MM.1S (cell line): ENCODE data around the gene SNX11.

ENCODE experiments used
- EZH2 ChIP-seq: fragments of 300-600 bp; sonication (generic); optimal IDR thresholded peaks from 2 replicates; pipeline ENCODE3; 2017; ENCODE audit warnings: low read depth, mild to moderate bottlenecking, antibody characterized with exemption, low read length, mixed read lengths
- EZH2phosphoT487 ChIP-seq: fragments of 300-600 bp; sonication (generic); IDR thresholded peaks from 2 replicates; pipeline ENCODE4 v1.6.1; 2018; ENCODE audit warnings: antibody characterized with exemption, low read length
- TF ChIP-seq, protein P1 (sequence below): fragments of 300-600 bp; sonication (generic); IDR thresholded peaks from 2 replicates; pipeline ENCODE4 v1.5.1; 2016; ENCODE audit warnings: antibody characterized with exemption, low read length, mixed read lengths

DNA sequence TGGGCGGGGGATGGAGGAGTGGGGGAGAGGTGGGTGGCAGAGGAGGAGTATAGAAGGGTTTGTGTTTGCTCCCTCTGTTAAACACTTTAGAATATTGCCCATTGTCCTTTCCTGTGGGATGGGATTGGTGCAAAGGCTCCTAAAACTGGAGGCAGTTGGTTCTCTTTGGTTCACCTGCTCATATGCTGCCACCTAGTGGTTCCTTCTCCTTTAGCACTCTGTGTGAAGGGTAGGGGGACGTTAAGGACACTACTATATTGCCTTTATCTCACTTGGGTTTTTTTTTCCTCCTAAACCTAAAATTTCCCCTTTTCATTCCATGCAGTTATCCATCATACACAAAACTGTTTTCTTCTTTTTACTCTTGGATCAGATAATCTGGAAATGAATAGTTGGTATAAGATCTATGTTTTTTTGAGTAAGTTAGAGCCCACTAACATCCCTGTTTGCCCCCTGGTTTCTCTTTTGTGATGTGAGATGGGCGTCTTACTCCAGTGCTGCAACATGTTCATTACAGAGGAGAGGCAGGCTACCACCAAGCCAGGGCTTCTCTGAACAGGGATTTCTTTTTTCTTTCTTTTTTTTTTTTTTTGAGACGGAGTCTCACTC, 23.8 kb downstream of the SNX11 start:
- TF ChIP-seq, protein P1, sequence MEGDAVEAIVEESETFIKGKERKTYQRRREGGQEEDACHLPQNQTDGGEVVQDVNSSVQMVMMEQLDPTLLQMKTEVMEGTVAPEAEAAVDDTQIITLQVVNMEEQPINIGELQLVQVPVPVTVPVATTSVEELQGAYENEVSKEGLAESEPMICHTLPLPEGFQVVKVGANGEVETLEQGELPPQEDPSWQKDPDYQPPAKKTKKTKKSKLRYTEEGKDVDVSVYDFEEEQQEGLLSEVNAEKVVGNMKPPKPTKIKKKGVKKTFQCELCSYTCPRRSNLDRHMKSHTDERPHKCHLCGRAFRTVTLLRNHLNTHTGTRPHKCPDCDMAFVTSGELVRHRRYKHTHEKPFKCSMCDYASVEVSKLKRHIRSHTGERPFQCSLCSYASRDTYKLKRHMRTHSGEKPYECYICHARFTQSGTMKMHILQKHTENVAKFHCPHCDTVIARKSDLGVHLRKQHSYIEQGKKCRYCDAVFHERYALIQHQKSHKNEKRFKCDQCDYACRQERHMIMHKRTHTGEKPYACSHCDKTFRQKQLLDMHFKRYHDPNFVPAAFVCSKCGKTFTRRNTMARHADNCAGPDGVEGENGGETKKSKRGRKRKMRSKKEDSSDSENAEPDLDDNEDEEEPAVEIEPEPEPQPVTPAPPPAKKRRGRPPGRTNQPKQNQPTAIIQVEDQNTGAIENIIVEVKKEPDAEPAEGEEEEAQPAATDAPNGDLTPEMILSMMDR, result peak; percentile 85
- TF ChIP-seq EZH2 (no peak), EZH2phosphoT487 (no peak)
